Osteoblast (primary cell): Measurements from ENCODE around the gene CCDC13. TPM values are rescaled to one million over a fixed set of nuclear protein-coding genes. Genes with fewer than 3 reads are reported as not detected.

Source experiments
- DNase-seq: peaks from one replicate; pipeline ENCODE4 v3.0.0; 2011; ENCODE audit warnings: low spot score, mixed read lengths; ENCODE audit not compliant: insufficient read length; ENCODE audit errors: missing footprints
- H2AFZ ChIP-seq: 2 replicates; pipeline ENCODE4 v1.6.0; 2011; ENCODE audit warnings: mild to moderate bottlenecking, low read length
- H3K27ac ChIP-seq: 2 replicates; pipeline ENCODE4 v1.5.1; 2011; ENCODE audit warnings: mild to moderate bottlenecking, low read depth, low read length, moderate library complexity
- H3K27me3 ChIP-seq: 2 replicates; pipeline ENCODE4 v1.6.0; 2012; ENCODE audit warnings: mild to moderate bottlenecking, control low read depth, inconsistent platforms, low read length, moderate library complexity; ENCODE audit not compliant: insufficient read depth
- H3K36me3 ChIP-seq: 2 replicates; pipeline ENCODE4 v1.5.1; 2011; ENCODE audit warnings: mild to moderate bottlenecking, low read length, control low read depth, moderate library complexity; ENCODE audit not compliant: insufficient read depth
- H3K4me1 ChIP-seq: 2 replicates; pipeline ENCODE4 v1.5.1; 2011; ENCODE audit warnings: mild to moderate bottlenecking, low read length, control low read depth, moderate library complexity; ENCODE audit not compliant: insufficient read depth
- H3K4me2 ChIP-seq: 2 replicates; pipeline ENCODE4 v1.6.0; 2011; ENCODE audit warnings: mild to moderate bottlenecking, low read length; ENCODE audit not compliant: insufficient read depth
- H3K4me3 ChIP-seq: fragments of 200-600 bp; sonication (generic); 3 replicates; pipeline ENCODE4 v1.5.1; 2012; ENCODE audit warnings: mild to moderate bottlenecking, low read length, inconsistent platforms; ENCODE audit not compliant: insufficient read depth
- H3K79me2 ChIP-seq: 2 replicates; pipeline ENCODE4 v1.6.0; 2012; ENCODE audit warnings: mild to moderate bottlenecking, low read length, control low read depth, inconsistent platforms; ENCODE audit not compliant: insufficient read depth
- H3K9me3 ChIP-seq: 2 replicates; pipeline ENCODE4 v1.5.1; 2011; ENCODE audit warnings: low read depth, low read length, control low read depth
- H4K20me1 ChIP-seq: 2 replicates; pipeline ENCODE4 v1.6.0; 2012; ENCODE audit warnings: mild to moderate bottlenecking, low read length, control low read depth; ENCODE audit not compliant: insufficient read depth
- total RNA-seq: library from RNA; depleted of rRNA; stranded (reverse); fragments of >200 nt; gene quantifications from 2 replicates; pipeline ENCODE4 v1.2.3, GENCODE V29; 2012
- TF ChIP-seq, protein P1 (sequence below): IDR thresholded peaks from 2 replicates; pipeline ENCODE4 v1.5.1; 2011; ENCODE audit warnings: mild to moderate bottlenecking, low read depth, low read length, moderate library complexity; ENCODE audit errors: extremely low read depth

The CCDC13 gene
- total RNA-seq, 1 donor = 0.72 TPM

DNA sequence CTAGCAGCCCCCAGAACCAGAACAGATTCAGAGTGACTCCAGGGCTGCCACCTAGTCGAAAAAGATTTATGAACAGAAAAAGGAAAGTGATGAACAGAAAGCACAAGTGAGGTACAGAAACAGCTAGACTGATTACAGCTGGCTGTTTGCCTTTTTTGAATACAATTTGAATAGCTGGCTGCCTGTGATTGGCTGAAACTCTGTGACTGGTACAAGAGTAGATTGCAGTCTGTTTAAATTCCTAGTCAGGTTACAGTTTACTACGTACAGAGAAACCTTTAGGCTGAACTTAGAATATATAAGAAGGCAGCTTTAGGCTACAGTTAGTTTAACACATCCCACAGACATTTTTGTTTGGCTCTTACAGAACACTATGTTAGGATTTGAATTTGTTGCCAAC is 10.0 kb downstream of the CCDC13 start:
- Histone ChIP-seq H3K4me2 (peak overlapping the region; percentile 37), H3K79me2 (no peaks in the 10 kb centered on the region)

DNA sequence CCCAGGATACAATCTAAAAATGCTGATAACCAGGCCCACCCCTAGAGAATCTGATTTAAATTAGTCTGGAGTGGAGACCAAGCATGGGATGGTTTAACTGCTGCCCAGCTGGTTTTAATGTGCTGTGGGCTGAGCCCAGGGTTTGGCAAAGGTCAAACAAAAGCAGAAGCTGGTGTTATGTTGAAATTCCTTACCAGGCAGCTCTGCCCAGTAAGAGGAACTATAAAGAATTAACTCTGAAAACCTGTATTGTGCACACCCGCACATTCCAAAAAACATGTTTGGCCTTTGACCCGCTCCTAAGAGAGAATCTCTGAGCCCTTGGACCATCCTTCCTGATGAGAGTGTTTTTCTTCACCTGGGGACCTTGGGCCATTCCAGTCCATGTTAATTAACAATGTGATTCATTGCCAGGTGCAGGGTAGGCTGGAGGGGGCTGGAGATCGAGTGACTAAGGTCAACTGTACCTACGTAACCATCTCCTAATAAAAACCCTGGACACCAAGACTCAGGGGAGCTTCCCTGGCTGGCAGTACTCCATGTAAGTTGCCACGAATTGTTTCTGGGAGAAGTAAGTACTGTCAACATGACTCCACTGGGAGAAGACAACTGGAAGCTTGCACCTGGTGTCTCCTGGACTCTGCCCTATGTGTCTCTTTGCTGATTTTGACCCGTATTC is 10.9 kb downstream of the CCDC13 start:
- H3K9me3 ChIP-seq = no peaks in the 10 kb centered on the region
- no peak overlapping the region for H3K4me3 ChIP-seq
- H3K27ac ChIP-seq = no peak overlapping the region
- TF ChIP-seq, protein P1, sequence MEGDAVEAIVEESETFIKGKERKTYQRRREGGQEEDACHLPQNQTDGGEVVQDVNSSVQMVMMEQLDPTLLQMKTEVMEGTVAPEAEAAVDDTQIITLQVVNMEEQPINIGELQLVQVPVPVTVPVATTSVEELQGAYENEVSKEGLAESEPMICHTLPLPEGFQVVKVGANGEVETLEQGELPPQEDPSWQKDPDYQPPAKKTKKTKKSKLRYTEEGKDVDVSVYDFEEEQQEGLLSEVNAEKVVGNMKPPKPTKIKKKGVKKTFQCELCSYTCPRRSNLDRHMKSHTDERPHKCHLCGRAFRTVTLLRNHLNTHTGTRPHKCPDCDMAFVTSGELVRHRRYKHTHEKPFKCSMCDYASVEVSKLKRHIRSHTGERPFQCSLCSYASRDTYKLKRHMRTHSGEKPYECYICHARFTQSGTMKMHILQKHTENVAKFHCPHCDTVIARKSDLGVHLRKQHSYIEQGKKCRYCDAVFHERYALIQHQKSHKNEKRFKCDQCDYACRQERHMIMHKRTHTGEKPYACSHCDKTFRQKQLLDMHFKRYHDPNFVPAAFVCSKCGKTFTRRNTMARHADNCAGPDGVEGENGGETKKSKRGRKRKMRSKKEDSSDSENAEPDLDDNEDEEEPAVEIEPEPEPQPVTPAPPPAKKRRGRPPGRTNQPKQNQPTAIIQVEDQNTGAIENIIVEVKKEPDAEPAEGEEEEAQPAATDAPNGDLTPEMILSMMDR = no peak
- no peaks in the 10 kb centered on the region for H3K79me2 ChIP-seq
- no peak for DNase-seq
- H4K20me1 ChIP-seq = no peaks in the 10 kb centered on the region
- no peak overlapping the region for H3K4me2 ChIP-seq
- H3K36me3 ChIP-seq = no peaks in the 10 kb centered on the region
- H3K4me1 ChIP-seq = peaks cover 10% of the 10 kb centered on the region
- peak overlapping the region; percentile 22 for H2AFZ ChIP-seq
- peaks cover 10% of the 10 kb centered on the region for H3K27me3 ChIP-seq

More for the DNA sequence above, 10.0 kb downstream of the CCDC13 start:
- H4K20me1 ChIP-seq = no peaks in the 10 kb centered on the region
- no peaks in the 10 kb centered on the region for H3K36me3 ChIP-seq
- no peaks in the 10 kb centered on the region for H3K9me3 ChIP-seq
- H3K27ac ChIP-seq = no peak overlapping the region
- H3K27me3 ChIP-seq = peaks cover 6% of the 10 kb centered on the region
- no peak for DNase-seq
- no peak overlapping the region for H3K4me3 ChIP-seq
- TF ChIP-seq, protein P1 = no peak
- H2AFZ ChIP-seq = peak overlapping the region; percentile 12
- peaks cover 10% of the 10 kb centered on the region for H3K4me1 ChIP-seq

GRCh38 chr3:42758126-42758525 is 14.9 kb downstream of the CCDC13 start:
- Histone ChIP-seq H3K4me3 (no peak overlapping the region), H3K4me2 (no peak overlapping the region), H3K9me3 (no peaks in the 10 kb centered on the region), H3K4me1 (peaks cover 8% of the 10 kb centered on the region), H3K27me3 (peaks cover 7% of the 10 kb centered on the region), H2AFZ (no peak overlapping the region), H3K36me3 (no peaks in the 10 kb centered on the region), H4K20me1 (no peaks in the 10 kb centered on the region), H3K27ac (no peak overlapping the region), H3K79me2 (no peaks in the 10 kb centered on the region)
- TF ChIP-seq, protein P1 = no peak
- DNase-seq = no peak

GRCh38 chr3:42756681-42757213 is 16.3 kb downstream of the CCDC13 start:
- H4K20me1 ChIP-seq = no peaks in the 10 kb centered on the region
- no peak overlapping the region for H3K4me3 ChIP-seq
- H3K9me3 ChIP-seq = no peaks in the 10 kb centered on the region
- H2AFZ ChIP-seq = no peak overlapping the region
- H3K27ac ChIP-seq = no peak overlapping the region
- H3K4me1 ChIP-seq = no peaks in the 10 kb centered on the region
- no peaks in the 10 kb centered on the region for H3K79me2 ChIP-seq
- no peak for DNase-seq
- TF ChIP-seq, protein P1 = no peak
- no peak overlapping the region for H3K4me2 ChIP-seq
- H3K36me3 ChIP-seq = no peaks in the 10 kb centered on the region
- H3K27me3 ChIP-seq = peaks cover 7% of the 10 kb centered on the region
